HepG2 (cell line): Measurements from ENCODE around the gene DDX17. TPM values are rescaled to one million over a fixed set of nuclear protein-coding genes. Genes with fewer than 3 reads are reported as not detected.

Experiments used
- BCL6 ChIP-seq: IDR thresholded peaks from 2 replicates; pipeline ENCODE4 v1.6.1; 2016; ENCODE audit warnings: missing genetic modification reagents, missing compliant biosample characterization
- ETV5 ChIP-seq: IDR thresholded peaks from 2 replicates; pipeline ENCODE4 v1.6.1; 2018; ENCODE audit warnings: missing biosample characterization, missing genetic modification reagents, inconsistent platforms, borderline replicate concordance
- FIP1L1 ChIP-seq: fragments of 200-400 bp; formaldehyde crosslinking; IDR thresholded peaks from 2 replicates; pipeline ENCODE4 v1.6.1; 2018; ENCODE audit warnings: low read depth, mild to moderate bottlenecking, low read length, moderate library complexity, borderline replicate concordance; ENCODE audit not compliant: insufficient read depth
- FOSL2 ChIP-seq: sonication (generic); formaldehyde crosslinking; IDR thresholded peaks from 2 replicates; pipeline ENCODE4 v1.4.0; 2020; ENCODE audit warnings: missing genetic modification reagents
- HBP1 ChIP-seq: IDR thresholded peaks from 2 replicates; pipeline ENCODE4 v1.6.1; 2016; ENCODE audit warnings: low read depth, control low read depth
- HOXA7 ChIP-seq: sonication (generic); formaldehyde crosslinking; IDR thresholded peaks from 2 replicates; pipeline ENCODE4 v1.8.1; 2022; ENCODE audit warnings: mild to moderate bottlenecking, missing genetic modification reagents, moderate library complexity
- KMT2B ChIP-seq: IDR thresholded peaks from 2 replicates; pipeline ENCODE4 v1.6.1; 2016; ENCODE audit warnings: missing genetic modification reagents, missing compliant biosample characterization
- MEIS2 ChIP-seq: sonication (generic); formaldehyde crosslinking; IDR thresholded peaks from 2 replicates; pipeline ENCODE4 v1.9.0; 2021; ENCODE audit warnings: mild to moderate bottlenecking, missing genetic modification reagents
- NFKBIZ ChIP-seq: IDR thresholded peaks from 2 replicates; pipeline ENCODE4 v1.6.1; 2018; ENCODE audit warnings: missing genetic modification reagents, missing compliant biosample characterization
- RFXAP ChIP-seq: sonication (generic); formaldehyde crosslinking; IDR thresholded peaks from 2 replicates; pipeline ENCODE4 v1.4.0; 2020; ENCODE audit warnings: missing genetic modification reagents, borderline replicate concordance
- SP4 ChIP-seq: sonication (generic); formaldehyde crosslinking; IDR thresholded peaks from 2 replicates; pipeline ENCODE4 v1.8.1; 2023; ENCODE audit warnings: mild to moderate bottlenecking, missing genetic modification reagents
- YY1 ChIP-seq: IDR thresholded peaks from 2 replicates; pipeline ENCODE4 v1.6.1; 2011; ENCODE audit warnings: low read length, low read depth, moderate library complexity, mild to moderate bottlenecking; ENCODE audit not compliant: insufficient read depth, insufficient replicate concordance
- ZFY ChIP-seq: sonication (generic); formaldehyde crosslinking; IDR thresholded peaks from 2 replicates; pipeline ENCODE4 v1.4.0; 2020; ENCODE audit warnings: missing genetic modification reagents
- ZNF274 ChIP-seq: sonication (generic); formaldehyde crosslinking; IDR thresholded peaks from 2 replicates; pipeline ENCODE4 v1.5.1; 2020; ENCODE audit warnings: mild to moderate bottlenecking, missing genetic modification reagents
- ZNF563 ChIP-seq: sonication (generic); formaldehyde crosslinking; IDR thresholded peaks from 2 replicates; pipeline ENCODE4 v1.8.0; 2022; ENCODE audit warnings: mild to moderate bottlenecking, moderate library complexity, missing genetic modification reagents
- polyA plus RNA-seq, 8 experiments: library from polyadenylated mRNA; depleted of rRNA in 3 of 8; stranded (reverse) in 7 of 8; unstranded in 1 of 8; fragments of >200 nt; fragmentation: Illumina TruSeq in 4 of 8; extraction: Trizol in 4 of 8; gene quantifications; 2 replicates each; pipeline versions ENCODE4 v1.2.1 to v1.2.3, GENCODE V29; 2011 to 2016; ENCODE audit warnings: low read depth in 4 of 8, missing spikeins in 1 of 8, mixed read lengths in 1 of 8; ENCODE audit not compliant: insufficient read depth in 1 of 8
- total RNA-seq, 5 experiments: library from RNA; depleted of rRNA; stranded (reverse); fragments of >200 nt; fragmentation: Illumina TruSeq; extraction: Trizol; gene quantifications; 2 replicates each; pipeline ENCODE4 v1.2.3, GENCODE V29; 2016; ENCODE audit warnings: low read depth in 1 of 5
- TF ChIP-seq, protein P1 (sequence below): sonication (generic); IDR thresholded peaks from 2 replicates; pipeline ENCODE4 v1.6.1; 2016; ENCODE audit warnings: low read depth, borderline replicate concordance
- TF ChIP-seq, protein P2 (sequence below): IDR thresholded peaks from 2 replicates; pipeline ENCODE4 v1.6.1; 2016; ENCODE audit warnings: missing compliant biosample characterization, missing genetic modification reagents, borderline replicate concordance
- TF ChIP-seq, protein P3 (sequence below): sonication (generic); formaldehyde crosslinking; IDR thresholded peaks from 2 replicates; pipeline ENCODE4 v1.5.1; 2020; ENCODE audit warnings: mild to moderate bottlenecking, missing genetic modification reagents, moderate library complexity
- TF ChIP-seq, protein P4 (sequence below): sonication (generic); formaldehyde crosslinking; IDR thresholded peaks from 2 replicates; pipeline ENCODE4 v1.4.0; 2020; ENCODE audit warnings: missing genetic modification reagents

DDX17 gene
- total and polyA plus RNA-seq, 2 of the 13 experiments (the other 11 are each of a cell fraction or from before 2014, with no cell fraction given): 238 to 344 TPM

- TF ChIP-seq, protein P1, sequence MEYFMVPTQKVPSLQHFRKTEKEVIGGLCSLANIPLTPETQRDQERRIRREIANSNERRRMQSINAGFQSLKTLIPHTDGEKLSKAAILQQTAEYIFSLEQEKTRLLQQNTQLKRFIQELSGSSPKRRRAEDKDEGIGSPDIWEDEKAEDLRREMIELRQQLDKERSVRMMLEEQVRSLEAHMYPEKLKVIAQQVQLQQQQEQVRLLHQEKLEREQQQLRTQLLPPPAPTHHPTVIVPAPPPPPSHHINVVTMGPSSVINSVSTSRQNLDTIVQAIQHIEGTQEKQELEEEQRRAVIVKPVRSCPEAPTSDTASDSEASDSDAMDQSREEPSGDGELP: 0 out of 2 replicates have a peak, but pooled peaks have one; percentile 36
- 0 out of 2 replicates have a peak, but pooled peaks have one; percentile 23 for TF ChIP-seq NFKBIZ
- TF ChIP-seq, protein P2, sequence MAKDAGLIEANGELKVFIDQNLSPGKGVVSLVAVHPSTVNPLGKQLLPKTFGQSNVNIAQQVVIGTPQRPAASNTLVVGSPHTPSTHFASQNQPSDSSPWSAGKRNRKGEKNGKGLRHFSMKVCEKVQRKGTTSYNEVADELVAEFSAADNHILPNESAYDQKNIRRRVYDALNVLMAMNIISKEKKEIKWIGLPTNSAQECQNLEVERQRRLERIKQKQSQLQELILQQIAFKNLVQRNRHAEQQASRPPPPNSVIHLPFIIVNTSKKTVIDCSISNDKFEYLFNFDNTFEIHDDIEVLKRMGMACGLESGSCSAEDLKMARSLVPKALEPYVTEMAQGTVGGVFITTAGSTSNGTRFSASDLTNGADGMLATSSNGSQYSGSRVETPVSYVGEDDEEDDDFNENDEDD (CRISPR knock-in tag): peak; percentile 49; the same call in 1 of the 2 replicates
- TF ChIP-seq FIP1L1: no peak
- TF ChIP-seq, protein P3, sequence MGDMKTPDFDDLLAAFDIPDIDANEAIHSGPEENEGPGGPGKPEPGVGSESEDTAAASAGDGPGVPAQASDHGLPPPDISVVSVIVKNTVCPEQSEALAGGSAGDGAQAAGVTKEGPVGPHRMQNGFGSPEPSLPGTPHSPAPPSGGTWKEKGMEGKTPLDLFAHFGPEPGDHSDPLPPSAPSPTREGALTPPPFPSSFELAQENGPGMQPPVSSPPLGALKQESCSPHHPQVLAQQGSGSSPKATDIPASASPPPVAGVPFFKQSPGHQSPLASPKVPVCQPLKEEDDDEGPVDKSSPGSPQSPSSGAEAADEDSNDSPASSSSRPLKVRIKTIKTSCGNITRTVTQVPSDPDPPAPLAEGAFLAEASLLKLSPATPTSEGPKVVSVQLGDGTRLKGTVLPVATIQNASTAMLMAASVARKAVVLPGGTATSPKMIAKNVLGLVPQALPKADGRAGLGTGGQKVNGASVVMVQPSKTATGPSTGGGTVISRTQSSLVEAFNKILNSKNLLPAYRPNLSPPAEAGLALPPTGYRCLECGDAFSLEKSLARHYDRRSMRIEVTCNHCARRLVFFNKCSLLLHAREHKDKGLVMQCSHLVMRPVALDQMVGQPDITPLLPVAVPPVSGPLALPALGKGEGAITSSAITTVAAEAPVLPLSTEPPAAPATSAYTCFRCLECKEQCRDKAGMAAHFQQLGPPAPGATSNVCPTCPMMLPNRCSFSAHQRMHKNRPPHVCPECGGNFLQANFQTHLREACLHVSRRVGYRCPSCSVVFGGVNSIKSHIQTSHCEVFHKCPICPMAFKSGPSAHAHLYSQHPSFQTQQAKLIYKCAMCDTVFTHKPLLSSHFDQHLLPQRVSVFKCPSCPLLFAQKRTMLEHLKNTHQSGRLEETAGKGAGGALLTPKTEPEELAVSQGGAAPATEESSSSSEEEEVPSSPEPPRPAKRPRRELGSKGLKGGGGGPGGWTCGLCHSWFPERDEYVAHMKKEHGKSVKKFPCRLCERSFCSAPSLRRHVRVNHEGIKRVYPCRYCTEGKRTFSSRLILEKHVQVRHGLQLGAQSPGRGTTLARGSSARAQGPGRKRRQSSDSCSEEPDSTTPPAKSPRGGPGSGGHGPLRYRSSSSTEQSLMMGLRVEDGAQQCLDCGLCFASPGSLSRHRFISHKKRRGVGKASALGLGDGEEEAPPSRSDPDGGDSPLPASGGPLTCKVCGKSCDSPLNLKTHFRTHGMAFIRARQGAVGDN (CRISPR knock-in tag): peak; percentile 88
- peak; percentile 50; the same call in 1 of the 2 replicates for TF ChIP-seq FOSL2 (CRISPR knock-in tag)
- TF ChIP-seq MEIS2: peak; percentile 79; the same call in 1 of the 2 replicates
- TF ChIP-seq ETV5 (CRISPR knock-in tag): peak; percentile 56; the same call in 1 of the 2 replicates
- TF ChIP-seq HOXA7 (CRISPR knock-in tag): no peak
- peak; percentile 30; the same call in 1 of the 2 replicates for TF ChIP-seq KMT2B (CRISPR knock-in tag)
- TF ChIP-seq ZNF563 (CRISPR knock-in tag): 0 out of 2 replicates have a peak, but pooled peaks have one; percentile 23
- 0 out of 2 replicates have a peak, but pooled peaks have one; percentile 36 for TF ChIP-seq HBP1 (CRISPR knock-in tag)
- TF ChIP-seq, protein P4, sequence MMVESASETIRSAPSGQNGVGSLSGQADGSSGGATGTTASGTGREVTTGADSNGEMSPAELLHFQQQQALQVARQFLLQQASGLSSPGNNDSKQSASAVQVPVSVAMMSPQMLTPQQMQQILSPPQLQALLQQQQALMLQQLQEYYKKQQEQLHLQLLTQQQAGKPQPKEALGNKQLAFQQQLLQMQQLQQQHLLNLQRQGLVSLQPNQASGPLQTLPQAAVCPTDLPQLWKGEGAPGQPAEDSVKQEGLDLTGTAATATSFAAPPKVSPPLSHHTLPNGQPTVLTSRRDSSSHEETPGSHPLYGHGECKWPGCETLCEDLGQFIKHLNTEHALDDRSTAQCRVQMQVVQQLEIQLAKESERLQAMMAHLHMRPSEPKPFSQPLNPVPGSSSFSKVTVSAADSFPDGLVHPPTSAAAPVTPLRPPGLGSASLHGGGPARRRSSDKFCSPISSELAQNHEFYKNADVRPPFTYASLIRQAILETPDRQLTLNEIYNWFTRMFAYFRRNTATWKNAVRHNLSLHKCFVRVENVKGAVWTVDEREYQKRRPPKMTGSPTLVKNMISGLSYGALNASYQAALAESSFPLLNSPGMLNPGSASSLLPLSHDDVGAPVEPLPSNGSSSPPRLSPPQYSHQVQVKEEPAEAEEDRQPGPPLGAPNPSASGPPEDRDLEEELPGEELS (CRISPR knock-in tag): peak; percentile 40; the same call in 1 of the 2 replicates
- 0 out of 2 replicates have a peak, but pooled peaks have one; percentile 25 for TF ChIP-seq ZNF274 (CRISPR knock-in tag)
- TF ChIP-seq ZFY (CRISPR knock-in tag): peak; percentile 70
- TF ChIP-seq SP4 (CRISPR knock-in tag): peak; percentile 55
- TF ChIP-seq YY1: peak; percentile 70
- TF ChIP-seq RFXAP (CRISPR knock-in tag): no peak
- TF ChIP-seq BCL6: 0 out of 2 replicates have a peak, but pooled peaks have one; percentile 21
Observed at GRCh38 chr22:38461414-38462081, 44.6 kb downstream of the DDX17 start (continued).
